Endothelial cell of umbilical vein (primary cell): ENCODE data around the gene PLCXD1. TPM values are rescaled to one million over a fixed set of nuclear protein-coding genes. Genes with fewer than 3 reads are reported as not detected.

Source experiments
- BruUV-seq: library from RNA; stranded (reverse); fragments of 400-500 nt; replicated peaks from 2 replicates; lab custom pipeline; 2021; lab: Mats Ljungman, UMichigan
- CTCF ChIA-PET: fragments of 300-600, 350-600 bp; sonication (Branson Sonifier 250); formaldehyde crosslinking; loops from one replicate; lab custom pipeline; 2021; ENCODE audit warnings: antibody characterized with exemption, inconsistent platforms; lab: Charles Lee
- POLR2A ChIA-PET: fragments of 300-600, 350-600 bp; sonication (Branson Sonifier 250); formaldehyde crosslinking; loops from one replicate; lab custom pipeline; 2021; ENCODE audit warnings: antibody characterized with exemption, inconsistent platforms; lab: Charles Lee
- DNase-seq: peaks from one replicate; pipeline ENCODE4 v3.0.0-alpha.2; 2011; ENCODE audit warnings: low read depth, low spot score
- FAIRE-seq: peaks from 2 replicates; lab custom pipeline; 2011; peaks lifted over from hg19 to GRCh38; lab: Jason Lieb, UNC
- H2AFZ ChIP-seq: 2 replicates; pipeline ENCODE4 v1.6.0; 2012; ENCODE audit warnings: low read depth, low read length, control low read depth, inconsistent platforms
- H3K27ac ChIP-seq: 2 replicates; pipeline ENCODE4 v1.5.1; 2011; ENCODE audit warnings: low read depth, mild to moderate bottlenecking, control low read depth, low read length, moderate library complexity; ENCODE audit not compliant: insufficient read depth
- H3K27me3 ChIP-seq, 2 experiments: 2 replicates each; pipeline versions ENCODE4 v1.6.0 to v1.6.1; 2011; ENCODE audit warnings: low read length in 2 of 2, mixed read lengths in 1 of 2; ENCODE audit not compliant: control insufficient read depth in 2 of 2, insufficient read depth in 2 of 2
- H3K36me3 ChIP-seq, 2 experiments: 2 replicates in 1 of 2; 3 replicates in 1 of 2; pipeline ENCODE4 v1.5.1; 2011; ENCODE audit warnings: low read length in 2 of 2, mild to moderate bottlenecking in 1 of 2, moderate library complexity in 1 of 2; ENCODE audit not compliant: control insufficient read depth in 2 of 2, insufficient read depth in 2 of 2; ENCODE audit errors: extremely low read depth in 1 of 2
- H3K4me1 ChIP-seq: 3 replicates; pipeline ENCODE4 v1.5.1; 2011; ENCODE audit warnings: mild to moderate bottlenecking, low read length; ENCODE audit not compliant: control insufficient read depth, insufficient read depth; ENCODE audit errors: extremely low read depth
- H3K4me2 ChIP-seq: 2 replicates; pipeline ENCODE4 v1.6.1; 2011; ENCODE audit warnings: low read length, control low read depth, mixed read lengths; ENCODE audit not compliant: insufficient read depth
- H3K4me3 ChIP-seq, 3 experiments: fragments of 200-600 bp in 1 of 3; sonication (generic), shearing (Covaris generic) in 1 of 3; replicated peaks in 1 of 3; 2 replicates each; pipeline ENCODE4 v1.5.1; 2011 to 2016; ENCODE audit warnings: control low read depth in 3 of 3, low read length in 3 of 3, mild to moderate bottlenecking in 2 of 3, inconsistent platforms in 1 of 3, low read depth in 1 of 3, moderate library complexity in 1 of 3; ENCODE audit not compliant: insufficient read depth in 1 of 3
- H3K79me2 ChIP-seq: 2 replicates; pipeline ENCODE4 v1.6.0; 2012; ENCODE audit warnings: low read length, inconsistent platforms; ENCODE audit not compliant: control insufficient read depth, insufficient read depth
- H3K9ac ChIP-seq: replicated peaks from 2 replicates; pipeline ENCODE3; 2011; ENCODE audit warnings: low read length, control low read depth; ENCODE audit not compliant: insufficient read depth; ENCODE audit errors: extremely low read depth
- H3K9me1 ChIP-seq: replicated peaks from 3 replicates; pipeline ENCODE4 v1.6.0; 2011; ENCODE audit warnings: mild to moderate bottlenecking, low read length; ENCODE audit not compliant: control insufficient read depth, insufficient read depth; ENCODE audit errors: extremely low read depth
- H3K9me3 ChIP-seq: replicated peaks from 2 replicates; pipeline ENCODE4 v1.5.1; 2012; ENCODE audit warnings: low read length, inconsistent platforms; ENCODE audit not compliant: control insufficient read depth, insufficient read depth
- H4K20me1 ChIP-seq: replicated peaks from 2 replicates; pipeline ENCODE3; 2011; ENCODE audit warnings: mild to moderate bottlenecking, low read length; ENCODE audit not compliant: control insufficient read depth, insufficient read depth; ENCODE audit errors: extremely low read depth
- EZH2 ChIP-seq: IDR thresholded peaks from 2 replicates; pipeline ENCODE4 v1.6.1; 2012; ENCODE audit warnings: borderline replicate concordance, low read depth, mild to moderate bottlenecking, moderate library complexity, low read length, inconsistent platforms; ENCODE audit not compliant: severe bottlenecking
- FOS ChIP-seq: IDR thresholded peaks from 2 replicates; pipeline ENCODE4 v1.6.1; 2011; ENCODE audit warnings: mild to moderate bottlenecking, low read length, moderate library complexity, borderline replicate concordance; ENCODE audit not compliant: insufficient read depth
- GATA2 ChIP-seq: IDR thresholded peaks from 2 replicates; pipeline ENCODE4 v1.7.0; 2011; ENCODE audit warnings: low read depth, mild to moderate bottlenecking, moderate library complexity, mixed read lengths, low read length; ENCODE audit not compliant: insufficient read length, insufficient read depth
- JUN ChIP-seq: IDR thresholded peaks from 2 replicates; pipeline ENCODE4 v1.6.1; 2011; ENCODE audit warnings: borderline replicate concordance, low read depth; ENCODE audit not compliant: insufficient read length, insufficient read depth
- MYC ChIP-seq: IDR thresholded peaks from one replicate; pipeline ENCODE4 v1.6.1; 2011; ENCODE audit warnings: mild to moderate bottlenecking, low read depth, low read length
- POLR2A ChIP-seq: IDR thresholded peaks from 2 replicates; pipeline ENCODE4 v1.6.1; 2012; ENCODE audit warnings: low read depth, mild to moderate bottlenecking, control low read depth, low read length
- POLR2AphosphoS5 ChIP-seq: IDR thresholded peaks from 2 replicates; pipeline ENCODE4 v1.6.1; 2012; ENCODE audit warnings: low read depth, mild to moderate bottlenecking, control low read depth, low read length, moderate library complexity; ENCODE audit not compliant: insufficient read depth
- dilution Hi-C: fragments of 300-500 bp; cut with MboI; formaldehyde crosslinking; loops from one replicate; pipeline ENCODE4 v1.15.0; 2019; ENCODE audit warnings: low sequenced_read_pairs; ENCODE audit not compliant: extremely low pct_ligation_motif_present
- intact Hi-C: fragments of 100-400 bp; cut with micrococcal nuclease; formaldehyde crosslinking; loops from one replicate; pipeline ENCODE4 v1.10.0; 2022
- polyA plus RNA-seq, 4 experiments: library from polyadenylated mRNA; depleted of rRNA in 3 of 4; stranded (reverse) in 3 of 4; unstranded in 1 of 4; fragments of >200 nt; gene quantifications; 2 replicates each; pipeline versions ENCODE4 v1.2.1 to v1.2.3, GENCODE V29; 2011 to 2012; ENCODE audit warnings: missing spikeins in 1 of 4
- total RNA-seq: library from RNA; stranded (reverse); gene quantifications from 2 replicates; pipeline ENCODE4 v1.2.3, GENCODE V29; 2021
- TF ChIP-seq, protein P1 (sequence below), 2 donors: IDR thresholded peaks; 1 replicate in 1 of 2; 2 replicates in 1 of 2; pipeline ENCODE4 v1.5.1; 2011; ENCODE audit warnings: low read length in 2 of 2, mild to moderate bottlenecking in 2 of 2, moderate library complexity in 2 of 2, control low read depth in 1 of 2, inconsistent platforms in 1 of 2, low read depth in 1 of 2; ENCODE audit not compliant: insufficient read depth in 1 of 2; ENCODE audit errors: extremely low read depth in 1 of 2
- TF ChIP-seq, protein P2 (sequence below): IDR thresholded peaks from 2 replicates; pipeline ENCODE4 v1.6.1; 2011; ENCODE audit not compliant: insufficient read depth, insufficient read length

PLCXD1 gene
- total and polyA plus RNA-seq, 2 donors (not counting 3 experiments of a cell fraction or from before 2014, with no cell fraction given) = 11.7 to 16.8 TPM

DNA sequence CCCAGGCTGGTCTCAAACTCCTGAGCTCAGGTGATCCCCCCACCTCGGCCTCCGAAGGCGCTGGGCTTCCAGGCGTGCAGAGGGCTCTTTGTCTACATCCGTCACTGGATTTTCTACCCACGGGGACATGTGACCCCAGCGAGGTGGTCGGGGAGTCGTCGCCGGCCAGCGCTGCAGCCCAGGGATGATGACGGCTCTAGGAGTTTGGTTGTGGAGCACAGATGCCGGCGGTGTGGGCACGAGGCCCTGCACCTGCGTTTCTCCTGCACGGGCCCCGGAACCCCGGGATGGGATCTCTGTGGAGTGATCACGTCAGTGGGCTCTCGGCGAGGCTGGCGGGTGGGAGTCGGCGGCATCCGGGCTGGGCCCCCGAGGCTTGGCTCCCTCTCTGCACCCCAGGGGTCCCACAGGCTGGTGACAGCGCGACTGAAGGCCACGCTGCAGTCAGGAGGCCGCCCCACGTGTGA is 46.5 kb downstream of the PLCXD1 start:
- BruUV-seq = no TSS peak
- H3K4me1 ChIP-seq = no peaks in the 10 kb centered on the region
- intact Hi-C loops = no loop called here

More for the DNA sequence above, 46.5 kb downstream of the PLCXD1 start:
- no peak overlapping the region for H3K4me3 ChIP-seq
- DNase-seq (no peak), FAIRE-seq (no peak)
- no peak overlapping the region for H2AFZ ChIP-seq
- TF ChIP-seq GATA2 (no peak), JUN (no peak), EZH2 (no peak), FOS (no peak), MYC (no peak), POLR2AphosphoS5 (no peak), POLR2A (no peak)
- TF ChIP-seq, protein P1, sequence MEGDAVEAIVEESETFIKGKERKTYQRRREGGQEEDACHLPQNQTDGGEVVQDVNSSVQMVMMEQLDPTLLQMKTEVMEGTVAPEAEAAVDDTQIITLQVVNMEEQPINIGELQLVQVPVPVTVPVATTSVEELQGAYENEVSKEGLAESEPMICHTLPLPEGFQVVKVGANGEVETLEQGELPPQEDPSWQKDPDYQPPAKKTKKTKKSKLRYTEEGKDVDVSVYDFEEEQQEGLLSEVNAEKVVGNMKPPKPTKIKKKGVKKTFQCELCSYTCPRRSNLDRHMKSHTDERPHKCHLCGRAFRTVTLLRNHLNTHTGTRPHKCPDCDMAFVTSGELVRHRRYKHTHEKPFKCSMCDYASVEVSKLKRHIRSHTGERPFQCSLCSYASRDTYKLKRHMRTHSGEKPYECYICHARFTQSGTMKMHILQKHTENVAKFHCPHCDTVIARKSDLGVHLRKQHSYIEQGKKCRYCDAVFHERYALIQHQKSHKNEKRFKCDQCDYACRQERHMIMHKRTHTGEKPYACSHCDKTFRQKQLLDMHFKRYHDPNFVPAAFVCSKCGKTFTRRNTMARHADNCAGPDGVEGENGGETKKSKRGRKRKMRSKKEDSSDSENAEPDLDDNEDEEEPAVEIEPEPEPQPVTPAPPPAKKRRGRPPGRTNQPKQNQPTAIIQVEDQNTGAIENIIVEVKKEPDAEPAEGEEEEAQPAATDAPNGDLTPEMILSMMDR (IDR thresholded peaks at IDR 0.05; ENCODE audit: extremely low read depth in 1 of 2, insufficient read depth in 1 of 2, low read depth in 1 of 2, low read length in 2 of 2) = no peak
- TF ChIP-seq, protein P2, sequence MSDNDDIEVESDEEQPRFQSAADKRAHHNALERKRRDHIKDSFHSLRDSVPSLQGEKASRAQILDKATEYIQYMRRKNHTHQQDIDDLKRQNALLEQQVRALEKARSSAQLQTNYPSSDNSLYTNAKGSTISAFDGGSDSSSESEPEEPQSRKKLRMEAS = no peak
- no peaks in the 10 kb centered on the region for H3K36me3 ChIP-seq
- H3K9ac ChIP-seq = no peak overlapping the region
- CTCF ChIA-PET = no interaction called here
- dilution Hi-C loops = no loop called here
- peaks cover 0 to 3% of the 10 kb centered on the region in 2 experiments for H3K27me3 ChIP-seq
- H3K4me2 ChIP-seq = no peak overlapping the region
- H4K20me1 ChIP-seq = no peaks in the 10 kb centered on the region
- POLR2A ChIA-PET = no interaction called here
- no peaks in the 10 kb centered on the region for H3K79me2 ChIP-seq
- no peak overlapping the region for H3K27ac ChIP-seq
- no peaks in the 10 kb centered on the region for H3K9me1 ChIP-seq
- H3K9me3 ChIP-seq = no peaks in the 10 kb centered on the region
